Psoas muscle (tissue), 8 donors: ENCODE data around the gene CTIF. TPM values are rescaled to one million over a fixed set of nuclear protein-coding genes. Genes with fewer than 3 reads are reported as not detected.

Source experiments
- ATAC-seq, 4 donors: fragments of 200-7000 bp; cut with Tn5 transposase; one replicate each; pipeline ENCODE4 v1.9.1; 2020; ENCODE audit warnings: moderate library complexity in 3 of 4, mild to moderate bottlenecking in 2 of 4
- DNase-seq, 2 donors: peaks; one replicate each; pipeline ENCODE4 v3.0.0-alpha.2; 2020
- H3K27ac ChIP-seq: fragments of 200-600 bp; one replicate; pipeline ENCODE4 v1.8.0; 2022
- H3K27me3 ChIP-seq, 3 donors: fragments of 200-600 bp in 1 of 3; one replicate each; pipeline versions ENCODE4 v1.6.1 to v1.8.0; 2013 to 2022; ENCODE audit warnings: low read length in 2 of 3, mild to moderate bottlenecking in 2 of 3, moderate library complexity in 1 of 3; ENCODE audit not compliant: insufficient read depth in 3 of 3
- H3K36me3 ChIP-seq, 2 donors: fragments of 200-600 bp in 1 of 2; one replicate each; pipeline versions ENCODE4 v1.6.1 to v1.8.0; 2013 to 2022; ENCODE audit warnings: low read depth in 1 of 2, mild to moderate bottlenecking in 1 of 2, moderate library complexity in 1 of 2; ENCODE audit not compliant: insufficient read depth in 1 of 2
- H3K4me1 ChIP-seq: fragments of 200-600 bp; one replicate; pipeline ENCODE4 v1.8.0; 2022
- H3K4me3 ChIP-seq: fragments of 200-600 bp; one replicate; pipeline ENCODE4 v1.8.0; 2022; ENCODE audit warnings: mild to moderate bottlenecking
- H3K9me3 ChIP-seq: fragments of 200-600 bp; one replicate; pipeline ENCODE4 v1.8.0; 2022
- CTCF ChIP-seq: fragments of 200-600 bp; IDR thresholded peaks from one replicate; pipeline ENCODE4 v1.8.0; 2022; ENCODE audit warnings: antibody characterized with exemption
- WGBS, 3 donors: extraction: QIAGEN DNeasy Blood & Tissue Kit; methylation state at CpG; one replicate each; pipeline versions ENCODE4 v1.1.6 to v1.1.7; 2013; 5-methylcytosine and 5-hydroxymethylcytosine counted together
- intact Hi-C, 2 donors: fragments of 100-400 bp; cut with DNase I; formaldehyde crosslinking; loops; one replicate each; pipeline versions ENCODE4 v1.11.0 to v1.14.2; 2022
- polyA plus RNA-seq, 3 donors: library from polyadenylated mRNA; stranded (reverse); fragments of 200-250 nt; gene quantifications; one replicate each; pipeline ENCODE4 v1.2.3, GENCODE V29; 2013
- total RNA-seq, 4 donors: library from RNA; stranded (reverse); fragmentation: NEBNext Ultra II Directional in 2 of 4; extraction: Animal tissue kit (Norgen Biotek cat#: 25700) in 2 of 4; gene quantifications; one replicate each; pipeline versions ENCODE4 v1.2.1 to v1.2.4, GENCODE V29; 2021 to 2023
- donor health status: healthy with polysubstance abuse.
- donor health status: DM: no; HTN: no; CAD: no; lungs with moderate emphysema.
- donor health status: Bipolar disorder and iron deficiency.
- donor health status: healthy.
- donor health status: DM: yes; HTN: yes; CAD: no.
- donor health status: DM: no; HTN: no; CAD: no.
- donor health status: DM: no; HTN: no; CAD: no.
- donor health status: DM: yes; HTN: yes; CAD: no.

CTIF gene
- total and polyA plus RNA-seq, 7 donors = 11.3 to 40.5 (median 26.9) TPM

DNA sequence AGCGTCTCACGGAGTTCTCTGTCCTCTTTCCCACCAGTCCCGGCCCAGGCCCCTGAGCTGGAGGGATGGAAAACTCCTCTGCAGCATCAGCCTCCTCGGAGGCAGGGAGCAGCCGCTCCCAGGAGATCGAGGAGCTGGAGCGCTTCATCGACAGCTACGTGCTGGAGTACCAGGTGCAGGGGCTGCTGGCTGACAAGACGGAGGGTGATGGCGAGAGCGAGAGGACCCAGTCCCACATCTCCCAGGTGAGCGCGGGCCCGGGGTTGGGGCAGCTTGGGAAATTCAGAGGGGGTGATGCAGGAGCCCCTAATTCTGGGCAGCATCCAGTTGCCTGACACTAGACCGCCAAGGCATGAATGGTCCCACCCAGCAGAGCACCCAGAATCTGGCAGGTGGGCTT is 80.7 kb downstream of the CTIF start:
- no peaks in the 10 kb centered on the region for H3K9me3 ChIP-seq
- no peak for DNase-seq
- peaks cover 0 to 15% of the 10 kb centered on the region in 2 donors for H3K36me3 ChIP-seq
- H3K4me1 ChIP-seq = no peaks in the 10 kb centered on the region
- no peak overlapping the region for H3K4me3 ChIP-seq
- H3K27ac ChIP-seq = no peak overlapping the region
- WGBS, 3 donors = 94 to 98% (median 95%) methylated on average over 16 of the region's 16 CpGs
- H3K27me3 ChIP-seq = no peaks in the 10 kb centered on the region
- intact Hi-C loops = no loop called here
- ATAC-seq = no peak
- TF ChIP-seq CTCF = no peak

DNA sequence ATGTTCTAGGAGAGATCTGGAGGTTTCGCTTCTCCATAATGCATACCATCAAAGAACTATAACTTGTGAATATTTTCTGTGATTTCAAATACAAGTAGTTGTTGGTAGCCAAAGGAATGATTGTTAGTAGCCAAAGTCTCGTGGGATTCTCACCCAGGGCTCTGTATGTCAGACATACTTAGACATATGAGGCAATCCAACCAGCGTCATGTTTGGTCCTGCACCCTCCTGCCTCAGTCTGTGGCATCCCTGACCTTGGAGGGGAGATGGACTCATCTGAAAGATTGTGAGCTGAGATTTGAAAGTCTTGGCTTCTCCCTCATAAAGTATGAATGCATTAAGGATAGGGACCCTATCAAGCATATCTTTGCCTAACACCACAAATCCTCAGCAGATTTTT is 81.2 kb downstream of the CTIF start:
- H3K4me1 ChIP-seq = no peaks in the 10 kb centered on the region
- 96 to 98% (median 97%) methylated on average over 3 of the region's 3 CpGs for WGBS, 3 donors
- H3K27me3 ChIP-seq = no peaks in the 10 kb centered on the region
- no peak overlapping the region for H3K27ac ChIP-seq
- ATAC-seq (no peak), DNase-seq (no peak)
- no peak for TF ChIP-seq CTCF
- no peak overlapping the region for H3K4me3 ChIP-seq
- H3K36me3 ChIP-seq = peaks cover 0 to 16% of the 10 kb centered on the region in 2 donors
- H3K9me3 ChIP-seq = no peaks in the 10 kb centered on the region
- intact Hi-C loops = no loop called here

DNA sequence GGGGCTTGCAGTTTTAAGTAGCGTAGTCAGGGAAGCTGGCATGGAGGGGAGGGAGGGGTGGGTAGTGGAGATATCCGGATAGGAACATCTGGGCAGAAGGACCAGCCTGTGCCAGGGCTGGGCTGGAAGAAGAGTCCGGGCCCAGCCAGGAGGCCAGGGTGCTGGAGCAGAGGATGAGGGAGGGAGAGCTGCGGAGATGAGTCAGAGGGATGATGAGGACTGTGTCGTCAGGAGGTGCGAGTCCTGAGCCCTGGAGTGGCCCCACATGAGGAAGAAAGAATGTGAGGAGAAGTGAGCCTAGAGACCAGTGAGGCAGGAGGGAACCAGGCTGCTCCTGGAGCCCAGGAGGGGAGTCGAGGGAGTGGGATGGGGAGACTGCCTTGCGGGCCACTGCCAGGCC is 82.4 kb downstream of the CTIF start:
- no peaks in the 10 kb centered on the region for H3K4me1 ChIP-seq
- ATAC-seq (no peak), DNase-seq (no peak)
- H3K27ac ChIP-seq = no peak overlapping the region
- intact Hi-C loops = no loop called here
- H3K4me3 ChIP-seq = no peak overlapping the region
- no peak for TF ChIP-seq CTCF
- peaks cover 0 to 22% of the 10 kb centered on the region in 2 donors for H3K36me3 ChIP-seq
- no peaks in the 10 kb centered on the region for H3K27me3 ChIP-seq
- H3K9me3 ChIP-seq = no peaks in the 10 kb centered on the region
- 85 to 91% (median 87%) methylated on average over 8 of the region's 8 CpGs for WGBS, 3 donors

- 83 to 84% (median 84%) methylated on average over 11 of the region's 11 CpGs for WGBS, 3 donors
- H3K27ac ChIP-seq = no peak overlapping the region
- no peaks in the 10 kb centered on the region for H3K27me3 ChIP-seq
- no peak overlapping the region for H3K4me3 ChIP-seq
- H3K9me3 ChIP-seq = no peaks in the 10 kb centered on the region
- peaks cover 0 to 22% of the 10 kb centered on the region in 2 donors for H3K36me3 ChIP-seq
- intact Hi-C loops = no loop called here
- no peaks in the 10 kb centered on the region for H3K4me1 ChIP-seq
- DNase-seq (no peak), ATAC-seq (no peak)
- no peak for TF ChIP-seq CTCF
Observed at GRCh38 chr18:48621815-48622555, 83.2 kb downstream of the CTIF start.
